WTC11 (cell line): ENCODE results near the gene CYP2U1. TPM values are rescaled to one million over a fixed set of nuclear protein-coding genes. Genes with fewer than 3 reads are reported as not detected.
"Not testable (repeated sequence)": the region's sequence is repeated elsewhere in the genome, so short reads cannot be mapped to it uniquely, and the experiment has no call there.

Experiments
- ATAC-seq: fragments of 200-7000 bp; cut with Tn5 transposase; 2 replicates; pipeline ENCODE4 v1.10.0; 2021; ENCODE audit warnings: mild to moderate bottlenecking, moderate library complexity
- CTCF ChIA-PET: fragments of 300-600 bp; sonication (Branson Sonifier 250); formaldehyde crosslinking; loops from one replicate; lab custom pipeline; 2021; ENCODE audit warnings: antibody characterized with exemption; lab: Charles Lee
- POLR2A ChIA-PET: fragments of 350-600 bp; sonication (Branson Sonifier 250); formaldehyde crosslinking; loops from one replicate; lab custom pipeline; 2021; ENCODE audit warnings: antibody characterized with exemption; lab: Charles Lee
- DNase-seq: peaks from one replicate; pipeline ENCODE4 v3.0.0; 2021; ENCODE audit warnings: low spot score
- H3K27ac Mint-ChIP-seq: 2 replicates; pipeline ENCODE4 v1.8.0; 2021; ENCODE audit warnings: mixed read lengths
- H3K27me3 Mint-ChIP-seq: 2 replicates; pipeline ENCODE4 v1.8.0; 2021; ENCODE audit warnings: low read depth, mild to moderate bottlenecking, moderate library complexity, mixed read lengths
- H3K36me3 Mint-ChIP-seq: 2 replicates; pipeline ENCODE4 v1.8.0; 2021; ENCODE audit warnings: mixed read lengths
- H3K4me1 Mint-ChIP-seq: 2 replicates; pipeline ENCODE4 v1.8.0; 2022; ENCODE audit warnings: mixed read lengths
- H3K4me3 Mint-ChIP-seq: 2 replicates; pipeline ENCODE4 v1.8.0; 2021; ENCODE audit warnings: mild to moderate bottlenecking, moderate library complexity, mixed read lengths
- H3K9me3 Mint-ChIP-seq: 2 replicates; pipeline ENCODE4 v1.8.0; 2021; ENCODE audit warnings: mixed read lengths
- AR ChIP-seq: fragments of 250-450 bp; sonication (Bioruptor Pico); IDR thresholded peaks from 2 replicates; pipeline ENCODE4 v1.9.0; 2021; ENCODE audit warnings: mild to moderate bottlenecking
- ATF1 ChIP-seq: sonication (generic); formaldehyde crosslinking; IDR thresholded peaks from 2 replicates; pipeline ENCODE4 v1.8.1; 2023; ENCODE audit warnings: mild to moderate bottlenecking, moderate library complexity, missing genetic modification reagents
- FOXJ3 ChIP-seq: sonication (generic); formaldehyde crosslinking; IDR thresholded peaks from 2 replicates; pipeline ENCODE4 v1.9.0; 2021; ENCODE audit warnings: missing genetic modification reagents, mild to moderate bottlenecking, borderline replicate concordance
- FOXP4 ChIP-seq: sonication (generic); formaldehyde crosslinking; IDR thresholded peaks from 2 replicates; pipeline ENCODE4 v1.8.0; 2022; ENCODE audit warnings: mild to moderate bottlenecking, missing genetic modification reagents
- HMGA2 ChIP-seq: fragments of 250-450 bp; sonication (Bioruptor Pico); IDR thresholded peaks from 2 replicates; pipeline ENCODE4 v1.4.0; 2021; ENCODE audit warnings: mild to moderate bottlenecking, moderate library complexity
- MYBL2 ChIP-seq: sonication (generic); formaldehyde crosslinking; IDR thresholded peaks from 2 replicates; pipeline ENCODE4 v1.8.1; 2023; ENCODE audit warnings: mild to moderate bottlenecking, moderate library complexity, missing genetic modification reagents
- NFE2L1 ChIP-seq: sonication (generic); formaldehyde crosslinking; IDR thresholded peaks from 2 replicates; pipeline ENCODE4 v1.8.1; 2023; ENCODE audit warnings: missing genetic modification reagents
- NR1H2 ChIP-seq: sonication (generic); formaldehyde crosslinking; IDR thresholded peaks from 2 replicates; pipeline ENCODE4 v1.9.0; 2021; ENCODE audit warnings: mild to moderate bottlenecking, moderate library complexity, missing genetic modification reagents
- OVOL2 ChIP-seq: fragments of 250-450 bp; sonication (Bioruptor Pico); IDR thresholded peaks from 2 replicates; pipeline ENCODE4 v1.9.0; 2021; ENCODE audit warnings: mild to moderate bottlenecking, borderline replicate concordance
- SMAD4 ChIP-seq: sonication (generic); formaldehyde crosslinking; IDR thresholded peaks from 2 replicates; pipeline ENCODE4 v1.8.0; 2022; ENCODE audit warnings: mild to moderate bottlenecking, missing genetic modification reagents
- TCF7 ChIP-seq: sonication (generic); formaldehyde crosslinking; IDR thresholded peaks from 2 replicates; pipeline ENCODE4 v1.8.0; 2022; ENCODE audit warnings: mild to moderate bottlenecking, low read depth, missing genetic modification reagents, moderate library complexity
- ZNF121 ChIP-seq: sonication (generic); formaldehyde crosslinking; IDR thresholded peaks from 2 replicates; pipeline ENCODE4 v1.8.0; 2023; ENCODE audit warnings: missing genetic modification reagents
- ZNF138 ChIP-seq: sonication (generic); formaldehyde crosslinking; conservative IDR thresholded peaks from 2 replicates; pipeline ENCODE4 v1.8.1; 2022; ENCODE audit warnings: mild to moderate bottlenecking, moderate library complexity, missing genetic modification reagents
- ZNF219 ChIP-seq: sonication (generic); formaldehyde crosslinking; IDR thresholded peaks from 2 replicates; pipeline ENCODE4 v1.8.0; 2023; ENCODE audit warnings: missing genetic modification reagents, mild to moderate bottlenecking, borderline replicate concordance
- ZNF263 ChIP-seq: sonication (generic); formaldehyde crosslinking; IDR thresholded peaks from 2 replicates; pipeline ENCODE4 v1.8.1; 2022; ENCODE audit warnings: low read depth, mild to moderate bottlenecking, moderate library complexity, missing genetic modification reagents
- total RNA-seq: library from RNA; stranded (reverse); gene quantifications from 3 replicates; pipeline ENCODE4 v1.2.3, GENCODE V29; 2021
- TF ChIP-seq, protein P1 (sequence below): fragments of 250-450 bp; sonication (Bioruptor Pico); IDR thresholded peaks from 2 replicates; pipeline ENCODE4 v1.9.0; 2021; ENCODE audit warnings: mild to moderate bottlenecking
- TF ChIP-seq, protein P2 (sequence below): sonication (generic); formaldehyde crosslinking; IDR thresholded peaks from 2 replicates; pipeline ENCODE4 v1.8.1; 2023; ENCODE audit warnings: mild to moderate bottlenecking, missing genetic modification reagents
- TF ChIP-seq, protein P3 (sequence below): sonication (generic); formaldehyde crosslinking; IDR thresholded peaks from 2 replicates; pipeline ENCODE4 v1.8.1; 2023; ENCODE audit warnings: mild to moderate bottlenecking, missing genetic modification reagents

The CYP2U1 gene
- total RNA-seq, 1 experiment from 2014 or later: 2.9 TPM

- TF ChIP-seq ZNF219 (CRISPR knock-in tag) (no peak), ZNF263 (CRISPR knock-in tag) (no peak), TCF7 (CRISPR knock-in tag) (no peak), AR (no peak), MYBL2 (no peak), FOXJ3 (CRISPR knock-in tag) (no peak), NR1H2 (CRISPR knock-in tag) (no peak), ATF1 (CRISPR knock-in tag) (no peak), SMAD4 (CRISPR knock-in tag) (no peak)
- TF ChIP-seq, protein P1, sequence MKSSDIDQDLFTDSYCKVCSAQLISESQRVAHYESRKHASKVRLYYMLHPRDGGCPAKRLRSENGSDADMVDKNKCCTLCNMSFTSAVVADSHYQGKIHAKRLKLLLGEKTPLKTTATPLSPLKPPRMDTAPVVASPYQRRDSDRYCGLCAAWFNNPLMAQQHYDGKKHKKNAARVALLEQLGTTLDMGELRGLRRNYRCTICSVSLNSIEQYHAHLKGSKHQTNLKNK (CRISPR knock-in tag): no peak
These were observed 8.6 kb upstream of the CYP2U1 start (continued) for GRCh38 chr4:107922486-107923473.

- H3K27ac Mint-ChIP-seq, H3K36me3 Mint-ChIP-seq, H3K9me3 Mint-ChIP-seq, H3K4me1 Mint-ChIP-seq, ATAC-seq, POLR2A ChIA-PET, DNase-seq, CTCF ChIA-PET, H3K4me3 Mint-ChIP-seq: not testable (repeated sequence)
- peaks cover 23% of the 10 kb centered on the region for H3K27me3 Mint-ChIP-seq
These were observed 5.6 kb upstream of the CYP2U1 start for GRCh38 chr4:107925713-107926112.

GRCh38 chr4:107926875-107927274, 4.5 kb upstream of the CYP2U1 start:
- H3K4me3 Mint-ChIP-seq, H3K9me3 Mint-ChIP-seq, H3K4me1 Mint-ChIP-seq, ATAC-seq, H3K27ac Mint-ChIP-seq, H3K36me3 Mint-ChIP-seq, DNase-seq, POLR2A ChIA-PET, CTCF ChIA-PET: not testable (repeated sequence)
- H3K27me3 Mint-ChIP-seq: peaks cover 30% of the 10 kb centered on the region

DNA sequence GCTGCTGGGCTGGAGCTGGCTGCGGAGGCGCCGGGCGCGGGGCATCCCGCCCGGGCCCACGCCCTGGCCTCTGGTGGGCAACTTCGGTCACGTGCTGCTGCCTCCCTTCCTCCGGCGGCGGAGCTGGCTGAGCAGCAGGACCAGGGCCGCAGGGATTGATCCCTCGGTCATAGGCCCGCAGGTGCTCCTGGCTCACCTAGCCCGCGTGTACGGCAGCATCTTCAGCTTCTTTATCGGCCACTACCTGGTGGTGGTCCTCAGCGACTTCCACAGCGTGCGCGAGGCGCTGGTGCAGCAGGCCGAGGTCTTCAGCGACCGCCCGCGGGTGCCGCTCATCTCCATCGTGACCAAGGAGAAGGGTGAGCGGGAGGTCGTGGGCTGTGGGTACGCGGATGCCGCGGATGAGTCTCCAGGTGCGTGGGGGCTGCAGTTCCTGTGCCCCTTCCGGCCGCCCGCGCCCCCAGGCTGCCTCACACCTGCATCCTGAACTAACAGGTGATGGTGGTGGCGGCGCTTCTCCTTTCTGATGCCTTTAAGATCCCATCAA, 499 bp downstream of the CYP2U1 start:
- POLR2A ChIA-PET: interaction anchor here (0.6 to 0.8 kb wide), 2 partner anchors 186 to 896 kb away, joined by 3 read pairs; partner anchors contain the start of gene DKK2
- TF ChIP-seq ZNF121 (CRISPR knock-in tag) (no peak), MYBL2 (peak; percentile 8; the same call in 1 of the 2 replicates), FOXP4 (CRISPR knock-in tag) (no peak; the same call in 1 of the 2 replicates), FOXJ3 (CRISPR knock-in tag) (no peak), OVOL2 (CRISPR knock-in tag) (no peak), NFE2L1 (CRISPR knock-in tag) (no peak), NR1H2 (CRISPR knock-in tag) (no peak), HMGA2 (CRISPR knock-in tag) (no peak), ZNF138 (CRISPR knock-in tag) (no peak), ATF1 (CRISPR knock-in tag) (no peak)
- TF ChIP-seq, protein P2, sequence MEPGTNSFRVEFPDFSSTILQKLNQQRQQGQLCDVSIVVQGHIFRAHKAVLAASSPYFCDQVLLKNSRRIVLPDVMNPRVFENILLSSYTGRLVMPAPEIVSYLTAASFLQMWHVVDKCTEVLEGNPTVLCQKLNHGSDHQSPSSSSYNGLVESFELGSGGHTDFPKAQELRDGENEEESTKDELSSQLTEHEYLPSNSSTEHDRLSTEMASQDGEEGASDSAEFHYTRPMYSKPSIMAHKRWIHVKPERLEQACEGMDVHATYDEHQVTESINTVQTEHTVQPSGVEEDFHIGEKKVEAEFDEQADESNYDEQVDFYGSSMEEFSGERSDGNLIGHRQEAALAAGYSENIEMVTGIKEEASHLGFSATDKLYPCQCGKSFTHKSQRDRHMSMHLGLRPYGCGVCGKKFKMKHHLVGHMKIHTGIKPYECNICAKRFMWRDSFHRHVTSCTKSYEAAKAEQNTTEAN: no peak
- TF ChIP-seq, protein P1 (CRISPR knock-in tag): no peak
- TF ChIP-seq, protein P3, sequence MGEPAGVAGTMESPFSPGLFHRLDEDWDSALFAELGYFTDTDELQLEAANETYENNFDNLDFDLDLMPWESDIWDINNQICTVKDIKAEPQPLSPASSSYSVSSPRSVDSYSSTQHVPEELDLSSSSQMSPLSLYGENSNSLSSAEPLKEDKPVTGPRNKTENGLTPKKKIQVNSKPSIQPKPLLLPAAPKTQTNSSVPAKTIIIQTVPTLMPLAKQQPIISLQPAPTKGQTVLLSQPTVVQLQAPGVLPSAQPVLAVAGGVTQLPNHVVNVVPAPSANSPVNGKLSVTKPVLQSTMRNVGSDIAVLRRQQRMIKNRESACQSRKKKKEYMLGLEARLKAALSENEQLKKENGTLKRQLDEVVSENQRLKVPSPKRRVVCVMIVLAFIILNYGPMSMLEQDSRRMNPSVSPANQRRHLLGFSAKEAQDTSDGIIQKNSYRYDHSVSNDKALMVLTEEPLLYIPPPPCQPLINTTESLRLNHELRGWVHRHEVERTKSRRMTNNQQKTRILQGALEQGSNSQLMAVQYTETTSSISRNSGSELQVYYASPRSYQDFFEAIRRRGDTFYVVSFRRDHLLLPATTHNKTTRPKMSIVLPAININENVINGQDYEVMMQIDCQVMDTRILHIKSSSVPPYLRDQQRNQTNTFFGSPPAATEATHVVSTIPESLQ: no peak

More for the DNA sequence above, 499 bp downstream of the CYP2U1 start:
- DNase-seq: no peak
- H3K9me3 Mint-ChIP-seq: no peaks in the 10 kb centered on the region
- ATAC-seq: no peak
- no peak overlapping the region for H3K27ac Mint-ChIP-seq
- H3K4me3 Mint-ChIP-seq: peak overlapping the region; percentile 73
- H3K27me3 Mint-ChIP-seq: peaks cover 47% of the 10 kb centered on the region
- H3K4me1 Mint-ChIP-seq: peaks cover 17% of the 10 kb centered on the region
- CTCF ChIA-PET: interaction anchor here (1.0 kb wide), 2 partner anchors 107 to 174 kb away, joined by 3 read pairs; partner anchors contain the start of gene SGMS2
- H3K36me3 Mint-ChIP-seq: 0 out of 2 replicates have a peak, but pooled peaks cover 3% of the 10 kb centered on the region
